Measurements from ENCODE around the gene HOATZ. TPM values are rescaled to one million over a fixed set of nuclear protein-coding genes. Genes with fewer than 3 reads are reported as not detected.

HOATZ gene
- total and polyA plus RNA-seq, 2 donors (not counting 3 experiments of a cell fraction or from before 2014, with no cell fraction given), result not detected

- Histone ChIP-seq H3K4me3 (replicated peaks in 1 of 3; ENCODE audit: insufficient read depth in 1 of 3, low read depth in 1 of 3, low read length in 3 of 3) (no peak overlapping the region), H3K9me1 (replicated peaks; ENCODE audit: control insufficient read depth, extremely low read depth, insufficient read depth, low read length) (no peaks in the 10 kb centered on the region), H2AFZ (ENCODE audit: low read depth, low read length) (no peak overlapping the region), H3K4me2 (ENCODE audit: insufficient read depth, low read length) (no peak overlapping the region), H3K36me3 (ENCODE audit: control insufficient read depth in 2 of 2, extremely low read depth in 1 of 2, insufficient read depth in 2 of 2, low read length in 2 of 2) (no peaks in the 10 kb centered on the region), H4K20me1 (replicated peaks; ENCODE audit: control insufficient read depth, extremely low read depth, insufficient read depth, low read length) (no peaks in the 10 kb centered on the region), H3K9me3 (replicated peaks; ENCODE audit: control insufficient read depth, insufficient read depth, low read length) (no peaks in the 10 kb centered on the region), H3K27ac (ENCODE audit: insufficient read depth, low read depth, low read length) (no peak overlapping the region), H3K4me1 (ENCODE audit: control insufficient read depth, extremely low read depth, insufficient read depth, low read length) (no peaks in the 10 kb centered on the region), H3K9ac (replicated peaks; ENCODE audit: extremely low read depth, insufficient read depth, low read length) (no peak overlapping the region), H3K27me3 (ENCODE audit: control insufficient read depth in 2 of 2, insufficient read depth in 2 of 2, low read length in 2 of 2) (peaks cover 9 to 19% of the 10 kb centered on the region in 2 experiments), H3K79me2 (ENCODE audit: control insufficient read depth, insufficient read depth, low read length) (no peaks in the 10 kb centered on the region)
- TF ChIP-seq EZH2 (IDR thresholded peaks at IDR 0.05; ENCODE audit: borderline replicate concordance, low read depth, low read length, severe bottlenecking) (no peak), JUN (IDR thresholded peaks at IDR 0.05; ENCODE audit: borderline replicate concordance, insufficient read depth, insufficient read length, low read depth) (no peak), GATA2 (IDR thresholded peaks at IDR 0.05; ENCODE audit: insufficient read depth, insufficient read length, low read depth, low read length) (no peak), CTCF (IDR thresholded peaks at IDR 0.05; ENCODE audit: extremely low read depth in 1 of 2, insufficient read depth in 1 of 2, low read depth in 1 of 2, low read length in 2 of 2) (no peak), MYC (IDR thresholded peaks at IDR 0.05; ENCODE audit: low read depth, low read length) (no peak)
- TF ChIP-seq, protein P1, sequence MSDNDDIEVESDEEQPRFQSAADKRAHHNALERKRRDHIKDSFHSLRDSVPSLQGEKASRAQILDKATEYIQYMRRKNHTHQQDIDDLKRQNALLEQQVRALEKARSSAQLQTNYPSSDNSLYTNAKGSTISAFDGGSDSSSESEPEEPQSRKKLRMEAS (IDR thresholded peaks at IDR 0.05; ENCODE audit: insufficient read depth, insufficient read length), result no peak
- dilution Hi-C loops (cut with MboI; ENCODE audit: extremely low pct_ligation_motif_present, low sequenced_read_pairs) (no loop called here), intact Hi-C loops (cut with micrococcal nuclease) (no loop called here)
- CTCF ChIA-PET, result no interaction called here
- FAIRE-seq (no peak), DNase-seq (ENCODE audit: low read depth, low spot score) (no peak)
- BruUV-seq (replicated peaks), result no TSS peak
- POLR2A ChIA-PET, result no interaction called here
Observed at GRCh38 chr11:111518668-111519067, 4.1 kb downstream of the HOATZ start.
